ENCODE measurements around the gene NIPSNAP3A.

GRCh38 chr9:104802110-104802509, 54.6 kb downstream of the NIPSNAP3A start:
- TF ChIP-seq POLR2AphosphoS5 (IDR thresholded peaks at IDR 0.05; ENCODE audit: low read depth, low read length) (no peak), TAF1 (IDR thresholded peaks at IDR 0.05; ENCODE audit: borderline replicate concordance, insufficient read depth, low read length) (no peak), REST (IDR thresholded peaks at IDR 0.05; ENCODE audit: insufficient read depth in 1 of 2, low read depth in 2 of 2, low read length in 2 of 2) (no peak), SIN3A (IDR thresholded peaks at IDR 0.05; ENCODE audit: borderline replicate concordance, insufficient read depth, low read length) (no peak), FOXP2 (optimal IDR thresholded peaks at IDR 0.05; ENCODE audit: borderline replicate concordance, extremely low read depth, extremely low read length, insufficient read depth) (no peak)

Measured in PFSK-1 (cell line).